ENCODE results near the gene GAST. TPM values are rescaled to one million over a fixed set of nuclear protein-coding genes. Genes with fewer than 3 reads are reported as not detected.
"Not testable (repeated sequence)": the region's sequence is repeated elsewhere in the genome, so short reads cannot be mapped to it uniquely, and the experiment has no call there.

Gene GAST
- total RNA-seq, 1 experiment from 2014 or later: not detected

DNA sequence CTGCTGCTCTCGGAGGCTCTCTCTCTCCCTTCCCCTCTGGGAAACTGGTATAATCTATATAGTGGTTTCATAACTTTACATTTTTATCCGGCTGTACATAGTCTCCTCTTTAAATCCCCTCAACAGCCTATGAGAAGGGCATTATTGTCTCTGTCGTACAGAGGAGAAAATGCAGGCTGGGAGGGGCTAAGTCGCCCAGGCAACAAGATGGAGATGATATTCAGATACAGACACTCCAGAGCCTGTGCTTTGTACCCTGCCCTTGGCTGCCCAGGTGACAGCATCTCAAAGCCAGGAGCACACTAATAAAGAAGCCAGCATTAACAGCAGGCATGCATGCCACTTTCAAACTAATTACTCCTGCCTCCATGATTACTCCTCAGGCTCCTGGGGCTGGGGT, 28.1 kb upstream of the GAST start:
- intact Hi-C loops (cut with micrococcal nuclease; ENCODE audit: unreplicated experiment): no loop called here
- no TSS peak for BruUV-seq (replicated peaks)
- H3K36me3 Mint-ChIP-seq (ENCODE audit: insufficient read depth, unreplicated experiment): peaks cover 18% of the 10 kb centered on the region
- TF ChIP-seq, protein P1, sequence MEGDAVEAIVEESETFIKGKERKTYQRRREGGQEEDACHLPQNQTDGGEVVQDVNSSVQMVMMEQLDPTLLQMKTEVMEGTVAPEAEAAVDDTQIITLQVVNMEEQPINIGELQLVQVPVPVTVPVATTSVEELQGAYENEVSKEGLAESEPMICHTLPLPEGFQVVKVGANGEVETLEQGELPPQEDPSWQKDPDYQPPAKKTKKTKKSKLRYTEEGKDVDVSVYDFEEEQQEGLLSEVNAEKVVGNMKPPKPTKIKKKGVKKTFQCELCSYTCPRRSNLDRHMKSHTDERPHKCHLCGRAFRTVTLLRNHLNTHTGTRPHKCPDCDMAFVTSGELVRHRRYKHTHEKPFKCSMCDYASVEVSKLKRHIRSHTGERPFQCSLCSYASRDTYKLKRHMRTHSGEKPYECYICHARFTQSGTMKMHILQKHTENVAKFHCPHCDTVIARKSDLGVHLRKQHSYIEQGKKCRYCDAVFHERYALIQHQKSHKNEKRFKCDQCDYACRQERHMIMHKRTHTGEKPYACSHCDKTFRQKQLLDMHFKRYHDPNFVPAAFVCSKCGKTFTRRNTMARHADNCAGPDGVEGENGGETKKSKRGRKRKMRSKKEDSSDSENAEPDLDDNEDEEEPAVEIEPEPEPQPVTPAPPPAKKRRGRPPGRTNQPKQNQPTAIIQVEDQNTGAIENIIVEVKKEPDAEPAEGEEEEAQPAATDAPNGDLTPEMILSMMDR (IDR thresholded peaks at IDR 0.05; ENCODE audit: unreplicated experiment): no peak
- H3K27me3 Mint-ChIP-seq (ENCODE audit: unreplicated experiment): no peaks in the 10 kb centered on the region
- H3K4me3 Mint-ChIP-seq (ENCODE audit: low read depth, unreplicated experiment): no peak overlapping the region
- H3K9me3 Mint-ChIP-seq (ENCODE audit: low read depth, unreplicated experiment): peaks cover 2% of the 10 kb centered on the region
- H3K4me1 Mint-ChIP-seq (ENCODE audit: low read depth, unreplicated experiment): peaks cover 25% of the 10 kb centered on the region
- no peak for DNase-seq
- CTCF ChIA-PET: no interaction called here
- H3K27ac Mint-ChIP-seq (ENCODE audit: unreplicated experiment): no peak overlapping the region

DNA sequence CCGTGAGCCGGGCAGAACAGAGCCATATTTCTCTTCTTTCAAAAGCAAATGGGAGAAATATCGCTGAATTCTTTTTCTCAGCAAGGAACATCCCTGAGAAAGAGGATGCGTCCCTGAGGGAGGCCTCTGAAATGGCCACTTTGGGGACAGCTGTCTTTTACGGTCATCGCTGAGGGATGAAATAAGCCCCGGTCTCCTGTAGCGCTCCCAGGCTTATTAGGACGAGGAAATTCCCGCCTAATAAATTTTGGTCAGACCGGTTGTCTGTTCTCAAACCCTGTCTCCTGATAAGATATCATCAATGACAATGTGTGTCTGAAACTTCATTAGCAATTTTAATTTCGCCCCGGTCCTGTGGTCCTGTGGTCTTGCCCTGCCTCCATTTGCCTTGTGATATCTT, 26.4 kb upstream of the GAST start:
- CTCF ChIA-PET: interaction anchor here (0.8 kb wide), 1 partner anchor 14 kb away, joined by 3 read pairs; no protein-coding TSS in a partner anchor
- Mint-ChIP-seq H3K4me1 (ENCODE audit: low read depth, unreplicated experiment) (peaks cover 17% of the 10 kb centered on the region), H3K36me3 (ENCODE audit: insufficient read depth, unreplicated experiment) (peaks cover 32% of the 10 kb centered on the region)
- H3K4me3 Mint-ChIP-seq (ENCODE audit: low read depth, unreplicated experiment); DNase-seq; BruUV-seq (replicated peaks); H3K27ac Mint-ChIP-seq (ENCODE audit: unreplicated experiment); H3K27me3 Mint-ChIP-seq (ENCODE audit: unreplicated experiment); H3K9me3 Mint-ChIP-seq (ENCODE audit: low read depth, unreplicated experiment); intact Hi-C loops (cut with micrococcal nuclease; ENCODE audit: unreplicated experiment): not testable (repeated sequence)

DNA sequence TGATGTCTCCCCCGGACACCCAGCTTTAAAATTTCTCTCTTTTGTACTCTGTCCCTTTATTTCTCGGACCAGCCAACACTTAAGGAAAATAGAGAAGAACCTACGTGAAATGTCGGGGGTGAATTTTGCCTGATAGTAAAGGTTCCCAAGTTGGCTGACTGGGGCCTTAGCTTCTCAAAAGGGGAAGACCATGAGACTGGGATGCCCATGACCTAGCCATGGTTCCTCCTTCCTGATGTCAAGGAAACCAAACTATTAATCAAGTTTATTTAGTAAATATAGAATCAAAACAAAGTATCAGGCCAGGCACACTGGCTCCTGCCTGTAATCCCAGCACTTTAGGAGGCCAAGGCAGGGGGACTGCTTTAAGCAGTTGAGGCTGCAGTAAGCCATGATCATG, 25.9 kb upstream of the GAST start:
- no peaks in the 10 kb centered on the region for H3K27me3 Mint-ChIP-seq (ENCODE audit: unreplicated experiment)
- no TSS peak for BruUV-seq (replicated peaks)
- no peak for DNase-seq
- intact Hi-C loops (cut with micrococcal nuclease; ENCODE audit: unreplicated experiment): no loop called here
- peaks cover 2% of the 10 kb centered on the region for H3K9me3 Mint-ChIP-seq (ENCODE audit: low read depth, unreplicated experiment)
- no peak overlapping the region for H3K27ac Mint-ChIP-seq (ENCODE audit: unreplicated experiment)
- H3K36me3 Mint-ChIP-seq (ENCODE audit: insufficient read depth, unreplicated experiment): peaks cover 37% of the 10 kb centered on the region
- no peak overlapping the region for H3K4me3 Mint-ChIP-seq (ENCODE audit: low read depth, unreplicated experiment)
- CTCF ChIA-PET: interaction anchor here (0.8 kb wide), 1 partner anchor 15 kb away, joined by 3 read pairs; no protein-coding TSS in a partner anchor
- peaks cover 17% of the 10 kb centered on the region for H3K4me1 Mint-ChIP-seq (ENCODE audit: low read depth, unreplicated experiment)
- TF ChIP-seq, protein P1 (IDR thresholded peaks at IDR 0.05; ENCODE audit: unreplicated experiment): no peak

DNA sequence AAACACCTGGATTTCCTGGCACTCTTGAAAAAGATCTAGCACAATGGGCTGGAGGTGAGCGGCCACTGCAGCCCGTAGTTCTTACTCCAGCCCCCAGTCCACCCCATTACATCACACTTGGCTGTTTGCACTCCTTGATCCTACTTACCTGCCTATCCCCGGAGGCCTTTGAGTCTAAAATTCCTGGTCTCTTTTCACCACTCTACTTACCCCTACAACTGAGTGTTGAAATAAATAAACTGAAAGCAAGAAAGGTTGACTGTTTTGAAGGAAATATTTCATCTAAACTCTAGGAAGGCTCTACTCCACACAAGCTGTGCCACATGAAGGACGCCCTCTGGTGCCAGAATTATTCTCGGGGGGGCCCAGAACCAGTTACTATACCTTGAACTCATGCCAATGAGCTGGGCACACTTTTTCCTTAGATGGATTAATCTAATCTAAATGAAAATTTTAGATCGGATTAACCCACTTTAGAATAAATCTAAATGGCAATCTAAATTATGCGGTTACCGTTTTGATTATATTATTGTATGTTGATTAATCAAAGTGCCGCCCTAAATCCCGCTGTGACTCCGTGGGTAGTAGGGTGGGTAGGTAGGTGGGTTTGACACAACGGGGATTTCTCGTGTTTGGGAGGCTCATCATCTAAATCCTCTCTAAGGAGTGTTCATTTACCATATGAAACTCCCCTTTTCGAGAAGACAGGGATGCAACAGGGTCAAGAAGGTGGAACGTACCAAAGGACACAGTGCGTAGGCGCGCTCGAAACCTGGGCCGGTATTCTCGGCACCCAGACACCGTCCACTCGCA, 24.1 kb upstream of the GAST start:
- peak overlapping the region; percentile 99 for H3K27ac Mint-ChIP-seq (ENCODE audit: unreplicated experiment)

More for the DNA sequence above, 24.1 kb upstream of the GAST start:
- Mint-ChIP-seq H3K9me3 (ENCODE audit: low read depth, unreplicated experiment) (peaks cover 2% of the 10 kb centered on the region), H3K4me3 (ENCODE audit: low read depth, unreplicated experiment) (peak overlapping the region; percentile 86), H3K4me1 (ENCODE audit: low read depth, unreplicated experiment) (peaks cover 35% of the 10 kb centered on the region), H3K27me3 (ENCODE audit: unreplicated experiment) (no peaks in the 10 kb centered on the region), H3K36me3 (ENCODE audit: insufficient read depth, unreplicated experiment) (peaks cover 55% of the 10 kb centered on the region)
- TF ChIP-seq, protein P1 (IDR thresholded peaks at IDR 0.05; ENCODE audit: unreplicated experiment): peak; percentile 63
- CTCF ChIA-PET: interaction anchor here (0.5 to 4.3 kb wide), 20 partner anchors 8 to 1129 kb away, joined by 3 to 139 read pairs (median 5); partner anchors contain the start of genes JUP, KLHL11, KRT16 and P3H4
- DNase-seq: peak; percentile 88
- BruUV-seq (replicated peaks): TSS peak; percentile 96
- intact Hi-C loops (cut with micrococcal nuclease; ENCODE audit: unreplicated experiment): loop anchor here (1.0 kb wide), 1 partner anchor 9 kb away; no protein-coding TSS in a partner anchor
